ENCODE measurements around the gene ARHGEF16. TPM values are rescaled to one million over a fixed set of nuclear protein-coding genes. Genes with fewer than 3 reads are reported as not detected.

The ARHGEF16 gene
- total RNA-seq, 1 donor from 2014 or later, result 20.3 TPM

GRCh38 chr1:3491291-3492246 lies 37.1 kb downstream of the ARHGEF16 start:
- peaks cover 19% of the 10 kb centered on the region for H3K9me3 Mint-ChIP-seq
- peaks cover 22% of the 10 kb centered on the region for H3K36me3 Mint-ChIP-seq
- peaks cover 5% of the 10 kb centered on the region for H3K4me1 Mint-ChIP-seq
- DNase-seq (ENCODE audit: low spot score in 2 of 2, unreplicated experiment in 2 of 2), result peak; percentile 79 to 92
- TF ChIP-seq, protein P1, sequence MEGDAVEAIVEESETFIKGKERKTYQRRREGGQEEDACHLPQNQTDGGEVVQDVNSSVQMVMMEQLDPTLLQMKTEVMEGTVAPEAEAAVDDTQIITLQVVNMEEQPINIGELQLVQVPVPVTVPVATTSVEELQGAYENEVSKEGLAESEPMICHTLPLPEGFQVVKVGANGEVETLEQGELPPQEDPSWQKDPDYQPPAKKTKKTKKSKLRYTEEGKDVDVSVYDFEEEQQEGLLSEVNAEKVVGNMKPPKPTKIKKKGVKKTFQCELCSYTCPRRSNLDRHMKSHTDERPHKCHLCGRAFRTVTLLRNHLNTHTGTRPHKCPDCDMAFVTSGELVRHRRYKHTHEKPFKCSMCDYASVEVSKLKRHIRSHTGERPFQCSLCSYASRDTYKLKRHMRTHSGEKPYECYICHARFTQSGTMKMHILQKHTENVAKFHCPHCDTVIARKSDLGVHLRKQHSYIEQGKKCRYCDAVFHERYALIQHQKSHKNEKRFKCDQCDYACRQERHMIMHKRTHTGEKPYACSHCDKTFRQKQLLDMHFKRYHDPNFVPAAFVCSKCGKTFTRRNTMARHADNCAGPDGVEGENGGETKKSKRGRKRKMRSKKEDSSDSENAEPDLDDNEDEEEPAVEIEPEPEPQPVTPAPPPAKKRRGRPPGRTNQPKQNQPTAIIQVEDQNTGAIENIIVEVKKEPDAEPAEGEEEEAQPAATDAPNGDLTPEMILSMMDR (IDR thresholded peaks at IDR 0.05; ENCODE audit: unreplicated experiment), result peak; percentile 100
- peak overlapping the region; percentile 50 for H3K4me3 Mint-ChIP-seq
- no peaks in the 10 kb centered on the region for H3K27me3 Mint-ChIP-seq (ENCODE audit: low read depth)
- H3K27ac Mint-ChIP-seq, result no peak overlapping the region

GRCh38 chr1:3492545-3493246 lies 38.2 kb downstream of the ARHGEF16 start:
- no peak overlapping the region for H3K4me3 Mint-ChIP-seq
- peaks cover 15% of the 10 kb centered on the region for H3K9me3 Mint-ChIP-seq
- TF ChIP-seq, protein P1 (IDR thresholded peaks at IDR 0.05; ENCODE audit: unreplicated experiment), result no peak
- H3K4me1 Mint-ChIP-seq, result peaks cover 5% of the 10 kb centered on the region
- peaks cover 19% of the 10 kb centered on the region for H3K36me3 Mint-ChIP-seq
- no peak for DNase-seq (ENCODE audit: low spot score in 2 of 2, unreplicated experiment in 2 of 2)
- H3K27ac Mint-ChIP-seq, result no peak overlapping the region
- H3K27me3 Mint-ChIP-seq (ENCODE audit: low read depth), result no peaks in the 10 kb centered on the region

GRCh38 chr1:3494321-3495308 lies 40.1 kb downstream of the ARHGEF16 start:
- Mint-ChIP-seq H3K9me3 (no peaks in the 10 kb centered on the region), H3K27ac (no peak overlapping the region), H3K4me1 (peaks cover 5% of the 10 kb centered on the region), H3K36me3 (peaks cover 4% of the 10 kb centered on the region), H3K4me3 (no peak overlapping the region), H3K27me3 (ENCODE audit: low read depth) (no peaks in the 10 kb centered on the region)
- DNase-seq (ENCODE audit: low spot score in 2 of 2, unreplicated experiment in 2 of 2), result no peak
- TF ChIP-seq, protein P1 (IDR thresholded peaks at IDR 0.05; ENCODE audit: unreplicated experiment), result no peak

- H3K4me1 Mint-ChIP-seq, result peaks cover 5% of the 10 kb centered on the region
- no peak overlapping the region for H3K4me3 Mint-ChIP-seq
- TF ChIP-seq, protein P1 (IDR thresholded peaks at IDR 0.05; ENCODE audit: unreplicated experiment), result no peak
- no peak overlapping the region for H3K27ac Mint-ChIP-seq
- H3K27me3 Mint-ChIP-seq (ENCODE audit: low read depth), result no peaks in the 10 kb centered on the region
- peaks cover 2% of the 10 kb centered on the region for H3K36me3 Mint-ChIP-seq
- DNase-seq (ENCODE audit: low spot score in 2 of 2, unreplicated experiment in 2 of 2), result no peak
- no peaks in the 10 kb centered on the region for H3K9me3 Mint-ChIP-seq
These were observed 41.6 kb downstream of the ARHGEF16 start for GRCh38 chr1:3495776-3496745.
